HepG2 (cell line): ENCODE results near the gene CLK4. TPM values are rescaled to one million over a fixed set of nuclear protein-coding genes. Genes with fewer than 3 reads are reported as not detected.

Experiments used
- ATAC-seq: fragments of 200-7000 bp; cut with Tn5 transposase; 3 replicates; pipeline ENCODE4 v1.9.1; 2020; ENCODE audit warnings: mild to moderate bottlenecking, moderate library complexity
- BruUV-seq: library from RNA; stranded (reverse); fragments of 400-500 nt; replicated peaks from 2 replicates; lab custom pipeline; 2021; lab: Mats Ljungman, UMichigan
- CTCF ChIA-PET: fragments of 300-600 bp; formaldehyde crosslinking; extraction: SDS; loops from one replicate; lab custom pipeline; 2021; ENCODE audit warnings: low total read pairs, inconsistent platforms, low intra/inter-chr PET ratio; lab: Yijun Ruan, JAX
- POLR2A ChIA-PET: fragments of 350-600 bp; sonication (Branson Sonifier 250); formaldehyde crosslinking; loops from one replicate; lab custom pipeline; 2020; ENCODE audit warnings: antibody characterized with exemption, inconsistent platforms; lab: Yijun Ruan, JAX
- DNase-seq: peaks from one replicate; pipeline ENCODE4 v3.0.0-alpha.2; 2015; ENCODE audit warnings: low spot score
- FAIRE-seq: peaks from 3 replicates; lab custom pipeline; 2011; peaks lifted over from hg19 to GRCh38; lab: Jason Lieb, UNC
- H2AFZ ChIP-seq: one replicate; pipeline ENCODE4 v1.6.1; 2011; ENCODE audit warnings: low read length, inconsistent platforms
- H3K27ac ChIP-seq: fragments of 300-600 bp; 3 replicates; pipeline ENCODE4 v1.8.0; 2011; ENCODE audit warnings: mixed run types, mild to moderate bottlenecking, mixed read lengths, low read length, inconsistent platforms; ENCODE audit not compliant: insufficient read depth; ENCODE audit errors: extremely low read length
- H3K27me3 ChIP-seq, 2 experiments: fragments of 200-600 bp in 1 of 2; 2 replicates in 1 of 2; 3 replicates in 1 of 2; pipeline versions ENCODE4 v1.6.0 to v1.8.0; 2011; ENCODE audit warnings: low read length in 2 of 2, mild to moderate bottlenecking in 2 of 2, moderate library complexity in 2 of 2, inconsistent platforms in 1 of 2; ENCODE audit not compliant: insufficient read depth in 2 of 2, control insufficient read depth in 1 of 2
- H3K36me3 ChIP-seq, 2 experiments: fragments of 200-600 bp in 1 of 2; replicated peaks in 1 of 2; 2 replicates in 1 of 2; 3 replicates in 1 of 2; pipeline versions ENCODE4 v1.5.1 to v1.8.0; 2011; ENCODE audit warnings: low read length in 2 of 2, inconsistent platforms in 1 of 2; ENCODE audit not compliant: insufficient read depth in 2 of 2, control insufficient read depth in 1 of 2
- H3K4me1 ChIP-seq: 2 replicates; pipeline ENCODE4 v1.5.1; 2012; ENCODE audit warnings: low read length, inconsistent platforms; ENCODE audit not compliant: insufficient read depth
- H3K4me2 ChIP-seq: 2 replicates; pipeline ENCODE4 v1.6.0; 2011; ENCODE audit warnings: low read depth, low read length, inconsistent platforms
- H3K4me3 ChIP-seq, 3 experiments: fragments of 200-600 bp in 1 of 3; sonication (generic), shearing (Covaris generic) in 1 of 3; replicated peaks in 1 of 3; 2 replicates each; pipeline ENCODE4 v1.5.1; 2011 to 2016; ENCODE audit warnings: low read length in 3 of 3, inconsistent platforms in 2 of 3, low read depth in 2 of 3, mild to moderate bottlenecking in 2 of 3, control low read depth in 1 of 3, mixed read lengths in 1 of 3; ENCODE audit not compliant: insufficient read depth in 1 of 3
- H3K79me2 ChIP-seq: one replicate; pipeline ENCODE4 v1.6.1; 2011; ENCODE audit warnings: low read length, inconsistent platforms; ENCODE audit not compliant: insufficient read depth
- H3K9ac ChIP-seq: 2 replicates; pipeline ENCODE4 v1.6.0; 2011; ENCODE audit warnings: mild to moderate bottlenecking, low read depth, low read length, inconsistent platforms; ENCODE audit not compliant: insufficient read depth
- H3K9me3 ChIP-seq: 2 replicates; pipeline ENCODE4 v1.5.1; 2012; ENCODE audit warnings: mild to moderate bottlenecking, low read length
- H4K20me1 ChIP-seq: 2 replicates; pipeline ENCODE4 v1.6.0; 2011; ENCODE audit warnings: inconsistent platforms, mild to moderate bottlenecking, low read length, moderate library complexity; ENCODE audit not compliant: insufficient read depth
- DPF2 ChIP-seq: sonication (generic); formaldehyde crosslinking; IDR thresholded peaks from 2 replicates; pipeline ENCODE4 v1.4.0; 2020; ENCODE audit warnings: mild to moderate bottlenecking, low read depth, missing genetic modification reagents, borderline replicate concordance
- FLYWCH1 ChIP-seq: sonication (generic); formaldehyde crosslinking; IDR thresholded peaks from 2 replicates; pipeline ENCODE4 v1.8.1; 2023; ENCODE audit warnings: mild to moderate bottlenecking, missing genetic modification reagents
- HMG20B ChIP-seq: conservative IDR thresholded peaks from 2 replicates; pipeline ENCODE4 v1.6.1; 2016; ENCODE audit warnings: missing genetic modification reagents, missing compliant biosample characterization
- MBNL3 ChIP-seq: fragments of 250-450 bp; sonication (Bioruptor Pico); conservative IDR thresholded peaks from 2 replicates; pipeline ENCODE4 v1.8.0; 2022; ENCODE audit warnings: mild to moderate bottlenecking, inconsistent platforms
- NPAS2 ChIP-seq: sonication (generic); formaldehyde crosslinking; IDR thresholded peaks from 2 replicates; pipeline ENCODE4 v1.8.0; 2022; ENCODE audit warnings: mild to moderate bottlenecking, missing genetic modification reagents, borderline replicate concordance
- YEATS4 ChIP-seq: sonication (generic); formaldehyde crosslinking; IDR thresholded peaks from 2 replicates; pipeline ENCODE4 v1.4.0; 2020; ENCODE audit warnings: missing genetic modification reagents, borderline replicate concordance
- ZNF260 ChIP-seq: sonication (generic); formaldehyde crosslinking; IDR thresholded peaks from 2 replicates; pipeline ENCODE4 v1.4.0; 2020; ENCODE audit warnings: missing genetic modification reagents, low read depth, mild to moderate bottlenecking, borderline replicate concordance
- ZNF44 ChIP-seq: sonication (generic); formaldehyde crosslinking; IDR thresholded peaks from 2 replicates; pipeline ENCODE4 v1.5.1; 2020; ENCODE audit warnings: mild to moderate bottlenecking, missing genetic modification reagents
- ZNF720 ChIP-seq: sonication (generic); formaldehyde crosslinking; IDR thresholded peaks from 2 replicates; pipeline ENCODE4 v1.4.0; 2020; ENCODE audit warnings: missing genetic modification reagents
- WGBS: methylation state at CpG from one replicate; pipeline ENCODE4 v1.1.6; 2017; ENCODE audit warnings: low lambda C conversion rate; 5-methylcytosine and 5-hydroxymethylcytosine counted together
- in situ Hi-C: cut with HindIII; loops from 2 replicates; pipeline ENCODE4 v1.10.0; 2017; ENCODE audit warnings: low pct_unique_long_range_greater_than_20kb; ENCODE audit not compliant: extremely low pct_ligation_motif_present
- intact Hi-C: fragments of 100-400 bp; cut with micrococcal nuclease; formaldehyde crosslinking; loops from one replicate; pipeline ENCODE4 v1.10.0; 2022; ENCODE audit not compliant: unreplicated experiment
- polyA plus RNA-seq, 8 experiments: library from polyadenylated mRNA; depleted of rRNA in 3 of 8; stranded (reverse) in 7 of 8; unstranded in 1 of 8; fragments of >200 nt; fragmentation: Illumina TruSeq in 4 of 8; extraction: Trizol in 4 of 8; gene quantifications; 2 replicates each; pipeline versions ENCODE4 v1.2.1 to v1.2.3, GENCODE V29; 2011 to 2016; ENCODE audit warnings: low read depth in 4 of 8, missing spikeins in 1 of 8, mixed read lengths in 1 of 8; ENCODE audit not compliant: insufficient read depth in 1 of 8
- total RNA-seq, 5 experiments: library from RNA; depleted of rRNA; stranded (reverse); fragments of >200 nt; fragmentation: Illumina TruSeq; extraction: Trizol; gene quantifications; 2 replicates each; pipeline ENCODE4 v1.2.3, GENCODE V29; 2016; ENCODE audit warnings: low read depth in 1 of 5
- TF ChIP-seq, protein P1 (sequence below), 2 experiments: sonication (generic) in 1 of 2; formaldehyde crosslinking in 1 of 2; IDR thresholded peaks; 2 replicates each; pipeline versions ENCODE4 v1.6.1 to v1.9.0; 2014 to 2022; ENCODE audit warnings: antibody characterized with exemption in 1 of 2, borderline replicate concordance in 1 of 2, inconsistent platforms in 1 of 2, low read depth in 1 of 2, missing genetic modification reagents in 1 of 2
- TF ChIP-seq, protein P2 (sequence below): sonication (generic); formaldehyde crosslinking; IDR thresholded peaks from 2 replicates; pipeline ENCODE4 v1.4.0; 2020; ENCODE audit warnings: missing genetic modification reagents
- TF ChIP-seq, protein P3 (sequence below): sonication (generic); formaldehyde crosslinking; IDR thresholded peaks from 2 replicates; pipeline ENCODE4 v1.5.1; 2020; ENCODE audit warnings: mild to moderate bottlenecking, missing genetic modification reagents, borderline replicate concordance

Gene CLK4
- total and polyA plus RNA-seq, 2 of the 13 experiments (the other 11 are each of a cell fraction or from before 2014, with no cell fraction given) = 17.7 to 18.4 TPM

DNA sequence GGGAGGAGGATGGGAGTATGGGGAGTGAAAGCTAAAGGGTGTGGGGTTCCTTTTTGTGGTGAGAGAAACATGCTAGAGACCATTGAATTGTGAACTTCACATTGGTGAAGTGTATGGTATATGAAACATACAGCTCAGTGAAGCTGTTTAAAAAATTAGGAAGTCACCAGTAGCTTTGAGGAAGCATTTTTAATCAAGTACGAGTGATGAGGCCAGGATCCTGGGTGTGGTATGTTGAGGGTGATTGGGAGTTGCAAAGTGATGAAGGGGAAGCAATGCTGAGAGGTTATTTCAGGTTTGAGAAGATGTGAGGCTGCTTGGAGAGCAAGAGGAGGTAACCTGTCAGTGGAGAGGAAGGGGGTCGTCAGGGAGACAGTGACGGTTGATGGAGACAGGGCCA, 22.7 kb upstream of the CLK4 start (continued):
- TF ChIP-seq, protein P1, sequence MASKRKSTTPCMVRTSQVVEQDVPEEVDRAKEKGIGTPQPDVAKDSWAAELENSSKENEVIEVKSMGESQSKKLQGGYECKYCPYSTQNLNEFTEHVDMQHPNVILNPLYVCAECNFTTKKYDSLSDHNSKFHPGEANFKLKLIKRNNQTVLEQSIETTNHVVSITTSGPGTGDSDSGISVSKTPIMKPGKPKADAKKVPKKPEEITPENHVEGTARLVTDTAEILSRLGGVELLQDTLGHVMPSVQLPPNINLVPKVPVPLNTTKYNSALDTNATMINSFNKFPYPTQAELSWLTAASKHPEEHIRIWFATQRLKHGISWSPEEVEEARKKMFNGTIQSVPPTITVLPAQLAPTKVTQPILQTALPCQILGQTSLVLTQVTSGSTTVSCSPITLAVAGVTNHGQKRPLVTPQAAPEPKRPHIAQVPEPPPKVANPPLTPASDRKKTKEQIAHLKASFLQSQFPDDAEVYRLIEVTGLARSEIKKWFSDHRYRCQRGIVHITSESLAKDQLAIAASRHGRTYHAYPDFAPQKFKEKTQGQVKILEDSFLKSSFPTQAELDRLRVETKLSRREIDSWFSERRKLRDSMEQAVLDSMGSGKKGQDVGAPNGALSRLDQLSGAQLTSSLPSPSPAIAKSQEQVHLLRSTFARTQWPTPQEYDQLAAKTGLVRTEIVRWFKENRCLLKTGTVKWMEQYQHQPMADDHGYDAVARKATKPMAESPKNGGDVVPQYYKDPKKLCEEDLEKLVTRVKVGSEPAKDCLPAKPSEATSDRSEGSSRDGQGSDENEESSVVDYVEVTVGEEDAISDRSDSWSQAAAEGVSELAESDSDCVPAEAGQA (IDR thresholded peaks at IDR 0.05; ENCODE audit: low read depth) = no peak
- TF ChIP-seq, protein P1 (CRISPR knock-in tag; IDR thresholded peaks at IDR 0.05; ENCODE audit: borderline replicate concordance) = no peak
- TF ChIP-seq FLYWCH1 (CRISPR knock-in tag) = no peak
- TF ChIP-seq ZNF260 (CRISPR knock-in tag) = no peak
- TF ChIP-seq ZNF720 (CRISPR knock-in tag) = no peak
- TF ChIP-seq NPAS2 (CRISPR knock-in tag) = no peak

DNA sequence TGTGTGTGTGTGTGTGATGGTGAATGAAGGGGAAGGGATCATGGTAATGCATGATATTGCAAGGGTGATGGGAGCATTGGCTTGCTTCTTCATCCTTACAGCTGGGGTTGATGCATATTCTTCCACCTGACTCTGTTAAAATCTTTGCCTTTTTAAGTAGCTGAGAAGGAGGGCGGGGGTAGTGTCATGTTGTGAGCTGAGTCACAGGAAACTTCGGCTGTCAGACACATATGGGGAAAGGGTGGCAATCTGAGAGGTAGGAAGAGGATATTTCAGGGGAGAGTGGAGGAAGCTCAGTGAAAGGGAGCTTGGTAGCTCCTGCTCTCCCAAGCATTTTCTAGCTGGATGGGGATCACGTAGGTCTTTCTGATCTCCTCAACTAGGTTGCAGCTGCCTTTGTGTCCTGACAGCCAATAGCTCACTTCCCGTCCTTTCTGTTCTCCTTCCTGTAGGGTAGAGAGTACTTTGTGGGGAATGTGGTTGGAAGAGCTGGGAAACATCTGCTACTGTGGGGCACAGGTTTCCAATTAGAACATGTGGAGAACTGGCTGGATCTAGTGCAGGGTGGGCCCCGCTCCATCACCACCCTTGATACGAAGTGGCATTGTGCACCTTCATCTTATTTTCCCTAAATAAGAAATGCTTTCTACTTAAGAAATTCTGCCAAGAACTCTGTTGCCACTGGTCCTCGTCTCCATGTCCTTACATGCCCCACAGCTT, 18.1 kb upstream of the CLK4 start:
- Histone ChIP-seq H3K4me3 (no peak overlapping the region), H3K36me3 (no peaks in the 10 kb centered on the region), H3K9ac (no peak overlapping the region), H2AFZ (no peak overlapping the region), H3K9me3 (no peaks in the 10 kb centered on the region; the same call in 1 of the 2 replicates), H3K4me1 (no peaks in the 10 kb centered on the region), H3K79me2 (no peaks in the 10 kb centered on the region), H3K27me3 (peaks cover 1 to 10% of the 10 kb centered on the region in 2 experiments; a peak in 1 of 5 replicates), H3K27ac (no peak overlapping the region), H4K20me1 (no peaks in the 10 kb centered on the region), H3K4me2 (no peak overlapping the region)
- ATAC-seq = no peak
- no peak for DNase-seq
- FAIRE-seq = no peak
- in situ Hi-C loops = no loop called here
- POLR2A ChIA-PET = no interaction called here
- no TSS peak for BruUV-seq
- 16% methylated on average over 5 of the region's 7 CpGs for WGBS
- intact Hi-C loops = no loop called here
- CTCF ChIA-PET = no interaction called here
- no peak for TF ChIP-seq MBNL3 (CRISPR knock-in tag)
- TF ChIP-seq ZNF720 (CRISPR knock-in tag) = no peak
- TF ChIP-seq DPF2 = no peak
- no peak for TF ChIP-seq YEATS4 (CRISPR knock-in tag)
- TF ChIP-seq, protein P2, sequence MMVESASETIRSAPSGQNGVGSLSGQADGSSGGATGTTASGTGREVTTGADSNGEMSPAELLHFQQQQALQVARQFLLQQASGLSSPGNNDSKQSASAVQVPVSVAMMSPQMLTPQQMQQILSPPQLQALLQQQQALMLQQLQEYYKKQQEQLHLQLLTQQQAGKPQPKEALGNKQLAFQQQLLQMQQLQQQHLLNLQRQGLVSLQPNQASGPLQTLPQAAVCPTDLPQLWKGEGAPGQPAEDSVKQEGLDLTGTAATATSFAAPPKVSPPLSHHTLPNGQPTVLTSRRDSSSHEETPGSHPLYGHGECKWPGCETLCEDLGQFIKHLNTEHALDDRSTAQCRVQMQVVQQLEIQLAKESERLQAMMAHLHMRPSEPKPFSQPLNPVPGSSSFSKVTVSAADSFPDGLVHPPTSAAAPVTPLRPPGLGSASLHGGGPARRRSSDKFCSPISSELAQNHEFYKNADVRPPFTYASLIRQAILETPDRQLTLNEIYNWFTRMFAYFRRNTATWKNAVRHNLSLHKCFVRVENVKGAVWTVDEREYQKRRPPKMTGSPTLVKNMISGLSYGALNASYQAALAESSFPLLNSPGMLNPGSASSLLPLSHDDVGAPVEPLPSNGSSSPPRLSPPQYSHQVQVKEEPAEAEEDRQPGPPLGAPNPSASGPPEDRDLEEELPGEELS (CRISPR knock-in tag) = no peak
- TF ChIP-seq, protein P3, sequence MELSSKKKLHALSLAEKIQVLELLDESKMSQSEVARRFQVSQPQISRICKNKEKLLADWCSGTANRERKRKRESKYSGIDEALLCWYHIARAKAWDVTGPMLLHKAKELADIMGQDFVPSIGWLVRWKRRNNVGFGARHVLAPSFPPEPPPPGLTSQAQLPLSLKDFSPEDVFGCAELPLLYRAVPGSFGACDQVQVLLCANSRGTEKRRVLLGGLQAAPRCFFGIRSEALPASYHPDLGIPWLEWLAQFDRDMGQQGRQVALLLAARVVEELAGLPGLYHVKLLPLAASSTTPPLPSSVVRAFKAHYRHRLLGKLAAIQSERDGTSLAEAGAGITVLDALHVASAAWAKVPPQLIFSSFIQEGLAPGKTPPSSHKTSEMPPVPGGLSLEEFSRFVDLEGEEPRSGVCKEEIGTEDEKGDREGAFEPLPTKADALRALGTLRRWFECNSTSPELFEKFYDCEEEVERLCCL = no peak
- TF ChIP-seq HMG20B (CRISPR knock-in tag) = no peak
- no peak for TF ChIP-seq ZNF44 (CRISPR knock-in tag)
